Liver (tissue), 9 donors: ENCODE data around the gene SMYD3. TPM values are rescaled to one million over a fixed set of nuclear protein-coding genes. Genes with fewer than 3 reads are reported as not detected.

Experiments used
- DNase-seq: peaks from one replicate; pipeline ENCODE4 v3.0.0-alpha.2; 2017; ENCODE audit warnings: low spot score
- H3K27ac ChIP-seq, 2 donors: one replicate each; pipeline ENCODE4 v1.7.0; 2013; ENCODE audit warnings: inconsistent platforms in 2 of 2, low read length in 2 of 2, control low read depth in 1 of 2, low read depth in 1 of 2, mild to moderate bottlenecking in 1 of 2
- H3K27me3 ChIP-seq, 4 donors: one replicate each; pipeline versions ENCODE4 v1.6.1 to v1.7.0; 2013; ENCODE audit warnings: low read length in 3 of 4, inconsistent platforms in 1 of 4, mild to moderate bottlenecking in 1 of 4, moderate library complexity in 1 of 4; ENCODE audit not compliant: control insufficient read depth in 4 of 4, insufficient read depth in 4 of 4
- H3K36me3 ChIP-seq, 4 donors: one replicate each; pipeline versions ENCODE4 v1.6.1 to v1.7.0; 2013; ENCODE audit warnings: low read length in 3 of 4, mild to moderate bottlenecking in 3 of 4, low read depth in 1 of 4, moderate library complexity in 1 of 4; ENCODE audit not compliant: control insufficient read depth in 4 of 4, insufficient read depth in 3 of 4
- H3K4me1 ChIP-seq, 4 donors: one replicate each; pipeline versions ENCODE4 v1.6.1 to v1.7.0; 2013; ENCODE audit warnings: low read length in 3 of 4, mild to moderate bottlenecking in 3 of 4, moderate library complexity in 1 of 4; ENCODE audit not compliant: control insufficient read depth in 4 of 4, insufficient read depth in 4 of 4
- H3K4me3 ChIP-seq, 3 donors: one replicate each; pipeline versions ENCODE4 v1.6.1 to v1.7.0; 2013; ENCODE audit warnings: low read length in 3 of 3, control low read depth in 1 of 3, low read depth in 1 of 3, mild to moderate bottlenecking in 1 of 3
- H3K9ac ChIP-seq, 2 donors: one replicate each; pipeline ENCODE4 v1.7.0; 2013; ENCODE audit warnings: low read length in 2 of 2, mild to moderate bottlenecking in 2 of 2, moderate library complexity in 2 of 2, control low read depth in 1 of 2, low read depth in 1 of 2
- H3K9me3 ChIP-seq, 4 donors: one replicate each; pipeline versions ENCODE4 v1.6.1 to v1.7.0; 2013; ENCODE audit warnings: low read length in 3 of 4; ENCODE audit not compliant: control insufficient read depth in 4 of 4
- ATF3 ChIP-seq: IDR thresholded peaks from 2 replicates; pipeline ENCODE4 v1.6.1; 2016; ENCODE audit warnings: antibody characterized with exemption
- FOXA1 ChIP-seq: IDR thresholded peaks from 2 replicates; pipeline ENCODE4 v1.6.1; 2016; ENCODE audit warnings: antibody characterized with exemption
- FOXA2 ChIP-seq: IDR thresholded peaks from 2 replicates; pipeline ENCODE4 v1.6.1; 2016; ENCODE audit warnings: antibody characterized with exemption
- GABPA ChIP-seq, 2 donors: IDR thresholded peaks in 1 of 2; conservative IDR thresholded peaks in 1 of 2; 2 replicates each; pipeline ENCODE4 v1.6.1; 2016; ENCODE audit warnings: antibody characterized with exemption in 2 of 2, mild to moderate bottlenecking in 1 of 2, moderate library complexity in 1 of 2
- HNF4A ChIP-seq, 2 donors: conservative IDR thresholded peaks; 2 replicates each; pipeline ENCODE4 v1.6.1; 2016; ENCODE audit warnings: antibody characterized with exemption in 2 of 2, mild to moderate bottlenecking in 2 of 2
- HNF4G ChIP-seq: IDR thresholded peaks from 2 replicates; pipeline ENCODE4 v1.6.1; 2016; ENCODE audit warnings: antibody characterized with exemption
- RAD21 ChIP-seq, 2 donors: IDR thresholded peaks; 2 replicates each; pipeline ENCODE4 v1.6.1; 2016; ENCODE audit warnings: antibody characterized with exemption in 2 of 2, mild to moderate bottlenecking in 2 of 2
- RXRA ChIP-seq, 2 donors: IDR thresholded peaks; 2 replicates each; pipeline ENCODE4 v1.6.1; 2017 to 2018; ENCODE audit warnings: antibody characterized with exemption in 2 of 2, mild to moderate bottlenecking in 1 of 2
- SP1 ChIP-seq: IDR thresholded peaks from 2 replicates; pipeline ENCODE4 v1.6.1; 2018; ENCODE audit warnings: antibody characterized with exemption, mild to moderate bottlenecking
- TAF1 ChIP-seq: conservative IDR thresholded peaks from 2 replicates; pipeline ENCODE4 v1.6.1; 2016; ENCODE audit warnings: antibody characterized with exemption, mild to moderate bottlenecking
- YY1 ChIP-seq: IDR thresholded peaks from 2 replicates; pipeline ENCODE4 v1.6.1; 2016; ENCODE audit warnings: antibody characterized with exemption, mild to moderate bottlenecking
- ZBTB33 ChIP-seq: IDR thresholded peaks from 2 replicates; pipeline ENCODE4 v1.6.1; 2016; ENCODE audit warnings: antibody characterized with exemption
- WGBS: extraction: QIAGEN DNeasy Blood & Tissue Kit; methylation state at CpG from one replicate; pipeline ENCODE4 v1.1.7; 2013; 5-methylcytosine and 5-hydroxymethylcytosine counted together
- polyA plus RNA-seq, 2 donors: library from polyadenylated mRNA; stranded (reverse) in 1 of 2; unstranded in 1 of 2; fragments of 200-250 nt in 1 of 2; fragments of >200 nt in 1 of 2; fragmentation: Nextera tagmentation in 1 of 2; extraction: Ambion mirVana in 1 of 2; gene quantifications; one replicate each; pipeline versions ENCODE4 v1.2.1 to v1.2.3, GENCODE V29; 2013 to 2015
- total RNA-seq, 2 donors: library from RNA; depleted of rRNA; stranded (reverse); fragments of >200 nt; gene quantifications; one replicate each; pipeline ENCODE4 v1.2.3, GENCODE V29; 2014
- TF ChIP-seq, protein P1 (sequence below): IDR thresholded peaks from 2 replicates; pipeline ENCODE4 v1.6.1; 2016; ENCODE audit warnings: antibody characterized with exemption, mild to moderate bottlenecking
- TF ChIP-seq, protein P2 (sequence below): IDR thresholded peaks from 2 replicates; pipeline ENCODE4 v1.6.1; 2016; ENCODE audit warnings: antibody characterized with exemption
- donor health status: healthy.
- donor health status: healthy.
- donor health status: healthy.
- donor health status: healthy.
- donor health status: healthy.

SMYD3 gene
- total and polyA plus RNA-seq, 4 donors = 3.1 to 9.1 (median 8.0) TPM

DNA sequence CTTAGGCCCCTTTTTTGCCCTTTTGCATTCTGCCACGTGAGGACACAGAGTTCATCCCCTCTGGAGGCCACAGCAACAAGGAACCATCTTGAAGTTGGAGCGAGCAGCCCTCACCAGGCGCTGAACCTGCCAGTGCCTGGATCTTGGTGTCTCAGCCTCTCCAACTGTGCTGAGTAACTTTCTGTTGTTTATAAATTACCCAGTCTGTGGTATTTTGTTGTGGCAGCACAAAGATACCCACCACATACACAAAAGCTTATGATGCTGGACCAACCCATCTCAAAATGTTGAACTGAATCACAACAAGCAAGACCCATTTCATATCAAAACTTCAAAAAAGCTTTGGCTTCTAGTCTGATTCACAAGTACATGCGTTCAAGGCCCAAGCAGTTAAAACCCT lies 702.4 kb downstream of the SMYD3 start:
- Histone ChIP-seq H3K9me3 (no peaks in the 10 kb centered on the region), H3K4me1 (no peaks in the 10 kb centered on the region), H3K9ac (no peak overlapping the region), H3K36me3 (no peaks in the 10 kb centered on the region), H3K27ac (no peak overlapping the region), H3K4me3 (no peak overlapping the region), H3K27me3 (no peaks in the 10 kb centered on the region)
- TF ChIP-seq SP1 (no peak), HNF4A (conservative IDR thresholded peaks at IDR 0.05) (no peak)
- no peak for DNase-seq
- 87% methylated on average over 4 of the region's 4 CpGs for WGBS

- no peak for DNase-seq
- no peaks in the 10 kb centered on the region for H3K36me3 ChIP-seq
- H3K9ac ChIP-seq = no peak overlapping the region
- TF ChIP-seq ZBTB33 = no peak
- TF ChIP-seq, protein P1, sequence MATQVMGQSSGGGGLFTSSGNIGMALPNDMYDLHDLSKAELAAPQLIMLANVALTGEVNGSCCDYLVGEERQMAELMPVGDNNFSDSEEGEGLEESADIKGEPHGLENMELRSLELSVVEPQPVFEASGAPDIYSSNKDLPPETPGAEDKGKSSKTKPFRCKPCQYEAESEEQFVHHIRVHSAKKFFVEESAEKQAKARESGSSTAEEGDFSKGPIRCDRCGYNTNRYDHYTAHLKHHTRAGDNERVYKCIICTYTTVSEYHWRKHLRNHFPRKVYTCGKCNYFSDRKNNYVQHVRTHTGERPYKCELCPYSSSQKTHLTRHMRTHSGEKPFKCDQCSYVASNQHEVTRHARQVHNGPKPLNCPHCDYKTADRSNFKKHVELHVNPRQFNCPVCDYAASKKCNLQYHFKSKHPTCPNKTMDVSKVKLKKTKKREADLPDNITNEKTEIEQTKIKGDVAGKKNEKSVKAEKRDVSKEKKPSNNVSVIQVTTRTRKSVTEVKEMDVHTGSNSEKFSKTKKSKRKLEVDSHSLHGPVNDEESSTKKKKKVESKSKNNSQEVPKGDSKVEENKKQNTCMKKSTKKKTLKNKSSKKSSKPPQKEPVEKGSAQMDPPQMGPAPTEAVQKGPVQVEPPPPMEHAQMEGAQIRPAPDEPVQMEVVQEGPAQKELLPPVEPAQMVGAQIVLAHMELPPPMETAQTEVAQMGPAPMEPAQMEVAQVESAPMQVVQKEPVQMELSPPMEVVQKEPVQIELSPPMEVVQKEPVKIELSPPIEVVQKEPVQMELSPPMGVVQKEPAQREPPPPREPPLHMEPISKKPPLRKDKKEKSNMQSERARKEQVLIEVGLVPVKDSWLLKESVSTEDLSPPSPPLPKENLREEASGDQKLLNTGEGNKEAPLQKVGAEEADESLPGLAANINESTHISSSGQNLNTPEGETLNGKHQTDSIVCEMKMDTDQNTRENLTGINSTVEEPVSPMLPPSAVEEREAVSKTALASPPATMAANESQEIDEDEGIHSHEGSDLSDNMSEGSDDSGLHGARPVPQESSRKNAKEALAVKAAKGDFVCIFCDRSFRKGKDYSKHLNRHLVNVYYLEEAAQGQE = no peak
- no peak for TF ChIP-seq TAF1
- TF ChIP-seq, protein P2, sequence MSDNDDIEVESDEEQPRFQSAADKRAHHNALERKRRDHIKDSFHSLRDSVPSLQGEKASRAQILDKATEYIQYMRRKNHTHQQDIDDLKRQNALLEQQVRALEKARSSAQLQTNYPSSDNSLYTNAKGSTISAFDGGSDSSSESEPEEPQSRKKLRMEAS = no peak
- TF ChIP-seq HNF4G = no peak
- no peak for TF ChIP-seq GABPA (IDR thresholded peaks at IDR 0.05 in 1 of 2, conservative IDR thresholded peaks at IDR 0.05 in 1 of 2)
- no peak for TF ChIP-seq HNF4A (conservative IDR thresholded peaks at IDR 0.05)
- TF ChIP-seq RAD21 (IDR thresholded peaks at IDR 0.05) = no peak
- TF ChIP-seq YY1 = no peak
- 69% methylated on average over 5 of the region's 5 CpGs for WGBS
- H3K4me3 ChIP-seq = no peak overlapping the region
- no peak overlapping the region for H3K27ac ChIP-seq
- H3K9me3 ChIP-seq = no peaks in the 10 kb centered on the region
- no peaks in the 10 kb centered on the region for H3K4me1 ChIP-seq
- H3K27me3 ChIP-seq = no peaks in the 10 kb centered on the region
Observed at GRCh38 chr1:245803666-245804037, 703.4 kb downstream of the SMYD3 start.

GRCh38 chr1:245802941-245803665 lies 704.0 kb downstream of the SMYD3 start:
- no peaks in the 10 kb centered on the region for H3K27me3 ChIP-seq
- no peak for DNase-seq

More at GRCh38 chr1:245802941-245803665, 704.0 kb downstream of the SMYD3 start:
- 97% methylated on average over 9 of the region's 9 CpGs for WGBS
- no peak overlapping the region for H3K9ac ChIP-seq
- no peak overlapping the region for H3K27ac ChIP-seq
- H3K4me1 ChIP-seq = no peaks in the 10 kb centered on the region
- no peak overlapping the region for H3K4me3 ChIP-seq
- TF ChIP-seq FOXA2 (no peak), RXRA (IDR thresholded peaks at IDR 0.05) (no peak), ATF3 (no peak), FOXA1 (no peak), TAF1 (no peak), RAD21 (IDR thresholded peaks at IDR 0.05) (no peak)
- H3K9me3 ChIP-seq = no peaks in the 10 kb centered on the region
- no peaks in the 10 kb centered on the region for H3K36me3 ChIP-seq
